Esophagus muscularis mucosa (tissue), 4 donors: ENCODE data around the gene BORCS5. TPM values are rescaled to one million over a fixed set of nuclear protein-coding genes. Genes with fewer than 3 reads are reported as not detected.

Experiments
- DNase-seq: peaks from one replicate; pipeline ENCODE4 v3.0.0-alpha.2; 2017; ENCODE audit errors: extremely low spot score
- H3K27ac ChIP-seq, 4 donors: fragments of 200-600 bp; sonication (generic); replicated peaks in 1 of 4; 1 replicate in 3 of 4; 2 replicates in 1 of 4; pipeline ENCODE4 v1.5.1; 2016 to 2019; ENCODE audit warnings: mild to moderate bottlenecking in 1 of 4
- H3K27me3 ChIP-seq, 4 donors: fragments of 200-600 bp; sonication (generic); one replicate each; pipeline versions ENCODE4 v1.5.1 to v1.6.0; 2016 to 2019
- H3K36me3 ChIP-seq, 4 donors: fragments of 200-600 bp; sonication (generic); one replicate each; pipeline ENCODE4 v1.5.1; 2016 to 2019
- H3K4me1 ChIP-seq, 4 donors: fragments of 200-600 bp; sonication (generic); one replicate each; pipeline ENCODE4 v1.5.1; 2016 to 2019
- H3K4me3 ChIP-seq, 4 donors: fragments of 200-600 bp; sonication (generic); 1 replicate in 2 of 4; 2 replicates in 2 of 4; pipeline ENCODE4 v1.5.1; 2016 to 2019; ENCODE audit warnings: mild to moderate bottlenecking in 4 of 4, moderate library complexity in 1 of 4
- H3K9me3 ChIP-seq, 4 donors: fragments of 200-600 bp; sonication (generic); 1 replicate in 3 of 4; 2 replicates in 1 of 4; pipeline ENCODE4 v1.5.1; 2016 to 2019
- EP300 ChIP-seq: sonication (generic); formaldehyde crosslinking; IDR thresholded peaks from one replicate; pipeline ENCODE4 v1.6.1; 2017; ENCODE audit warnings: antibody characterized with exemption
- POLR2A ChIP-seq: fragments of 450-650 bp; IDR thresholded peaks from one replicate; pipeline ENCODE4 v1.6.1; 2017; ENCODE audit warnings: antibody characterized with exemption, moderate library complexity, mild to moderate bottlenecking, low read depth
- POLR2AphosphoS5 ChIP-seq, 2 donors: sonication (generic); formaldehyde crosslinking; IDR thresholded peaks; one replicate each; pipeline ENCODE4 v1.6.1; 2017; ENCODE audit warnings: antibody characterized with exemption in 2 of 2
- WGBS: methylation state at CpG from one replicate; pipeline ENCODE4 v1.1.5; 2018; 5-methylcytosine and 5-hydroxymethylcytosine counted together
- intact Hi-C: fragments of 100-400 bp; cut with DNase I; formaldehyde crosslinking; loops from one replicate; pipeline ENCODE4 v1.15.1; 2023
- total RNA-seq, 4 donors: library from RNA; depleted of rRNA; stranded (reverse); fragments of >200 nt; gene quantifications; one replicate each; pipeline versions ENCODE4 v1.1.0 to v1.2.1, GENCODE V29; 2016
- TF ChIP-seq, protein P1 (sequence below), 3 experiments: fragments of 200-600 bp in 2 of 3; fragments of 450-650 bp in 1 of 3; sonication (generic) in 2 of 3; IDR thresholded peaks; one replicate each; pipeline ENCODE4 v1.5.1; 2017 to 2019; ENCODE audit warnings: antibody characterized with exemption in 3 of 3, mild to moderate bottlenecking in 2 of 3, moderate library complexity in 1 of 3

BORCS5 gene
- total RNA-seq, 4 donors from 2014 or later, result 16.5 to 25.0 (median 19.0) TPM

DNA sequence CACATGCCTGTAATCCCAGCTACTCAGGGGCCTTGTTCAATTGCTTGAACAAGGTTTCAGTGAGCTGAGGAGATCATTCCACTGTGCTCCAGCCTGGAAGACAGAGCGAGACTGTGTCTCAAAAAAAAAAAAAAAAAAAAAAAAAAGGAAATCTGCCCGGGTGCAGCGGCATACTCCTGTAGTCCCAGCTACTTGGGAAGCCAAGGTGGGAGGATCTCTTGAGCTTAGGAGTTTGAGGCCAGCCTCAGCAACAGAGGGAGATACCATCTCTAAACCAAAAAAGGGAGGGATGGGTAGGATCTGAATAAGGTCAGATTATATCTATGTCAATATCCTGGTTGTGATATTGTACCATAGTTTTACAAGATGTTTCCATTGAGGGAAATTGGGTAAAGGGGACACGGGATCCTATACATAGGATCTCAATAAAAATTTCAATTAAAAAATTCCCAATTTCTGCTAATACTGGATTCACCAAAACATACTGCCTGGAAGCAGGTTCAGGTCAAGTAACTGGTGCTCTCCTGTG is 76.4 kb downstream of the BORCS5 start:
- Histone ChIP-seq H3K36me3 (peaks cover 0 to 9% (median 3%) of the 10 kb centered on the region in 4 donors), H3K9me3 (no peaks in the 10 kb centered on the region), H3K4me1 (peaks cover 0 to 44% (median 41%) of the 10 kb centered on the region in 4 donors), H3K27ac (no peak overlapping the region), H3K4me3 (no peak overlapping the region), H3K27me3 (no peaks in the 10 kb centered on the region)
- WGBS, result 81% methylated on average over 4 of the region's 4 CpGs
- intact Hi-C loops, result no loop called here
- no peak for DNase-seq
- TF ChIP-seq, protein P1, sequence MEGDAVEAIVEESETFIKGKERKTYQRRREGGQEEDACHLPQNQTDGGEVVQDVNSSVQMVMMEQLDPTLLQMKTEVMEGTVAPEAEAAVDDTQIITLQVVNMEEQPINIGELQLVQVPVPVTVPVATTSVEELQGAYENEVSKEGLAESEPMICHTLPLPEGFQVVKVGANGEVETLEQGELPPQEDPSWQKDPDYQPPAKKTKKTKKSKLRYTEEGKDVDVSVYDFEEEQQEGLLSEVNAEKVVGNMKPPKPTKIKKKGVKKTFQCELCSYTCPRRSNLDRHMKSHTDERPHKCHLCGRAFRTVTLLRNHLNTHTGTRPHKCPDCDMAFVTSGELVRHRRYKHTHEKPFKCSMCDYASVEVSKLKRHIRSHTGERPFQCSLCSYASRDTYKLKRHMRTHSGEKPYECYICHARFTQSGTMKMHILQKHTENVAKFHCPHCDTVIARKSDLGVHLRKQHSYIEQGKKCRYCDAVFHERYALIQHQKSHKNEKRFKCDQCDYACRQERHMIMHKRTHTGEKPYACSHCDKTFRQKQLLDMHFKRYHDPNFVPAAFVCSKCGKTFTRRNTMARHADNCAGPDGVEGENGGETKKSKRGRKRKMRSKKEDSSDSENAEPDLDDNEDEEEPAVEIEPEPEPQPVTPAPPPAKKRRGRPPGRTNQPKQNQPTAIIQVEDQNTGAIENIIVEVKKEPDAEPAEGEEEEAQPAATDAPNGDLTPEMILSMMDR (IDR thresholded peaks at IDR 0.05), result no peak
- no peak for TF ChIP-seq POLR2AphosphoS5 (IDR thresholded peaks at IDR 0.05)
- TF ChIP-seq POLR2A, result no peak
- no peak for TF ChIP-seq EP300

DNA sequence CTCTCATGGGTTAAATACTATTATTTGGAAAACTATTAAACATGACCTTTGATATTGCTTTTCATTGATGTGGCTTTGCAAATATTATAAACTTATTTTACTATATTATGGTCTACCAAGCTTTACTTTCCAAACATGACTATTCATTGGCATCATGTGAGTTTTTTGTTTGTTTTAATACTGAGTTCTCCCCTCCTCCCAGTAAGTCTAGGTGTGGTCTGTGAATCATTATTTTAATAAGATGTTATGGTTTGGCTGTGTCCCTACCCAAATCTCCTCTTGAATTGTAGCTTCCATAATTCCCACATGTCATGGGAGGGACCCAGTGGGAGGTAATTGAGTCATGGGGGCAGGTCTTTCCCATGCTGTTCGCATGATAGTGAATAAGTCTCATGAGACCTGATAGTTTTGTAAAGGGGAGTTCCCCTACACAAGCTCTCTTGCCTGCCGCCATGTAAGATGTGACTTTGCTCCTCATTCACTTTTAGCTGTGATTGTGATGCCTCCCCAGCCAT is 80.0 kb downstream of the BORCS5 start:
- Histone ChIP-seq H3K27me3 (no peaks in the 10 kb centered on the region), H3K4me1 (peaks cover 5 to 39% (median 38%) of the 10 kb centered on the region in 4 donors), H3K9me3 (no peaks in the 10 kb centered on the region), H3K27ac (no peak overlapping the region), H3K36me3 (peaks cover 0 to 9% (median 3%) of the 10 kb centered on the region in 4 donors), H3K4me3 (no peak overlapping the region)
- TF ChIP-seq POLR2A, result no peak
- no peak for TF ChIP-seq EP300
- TF ChIP-seq POLR2AphosphoS5 (IDR thresholded peaks at IDR 0.05), result no peak
- TF ChIP-seq, protein P1 (IDR thresholded peaks at IDR 0.05), result no peak
- no peak for DNase-seq
- 96% methylated on average over 2 of the region's 2 CpGs for WGBS
- intact Hi-C loops, result no loop called here

DNA sequence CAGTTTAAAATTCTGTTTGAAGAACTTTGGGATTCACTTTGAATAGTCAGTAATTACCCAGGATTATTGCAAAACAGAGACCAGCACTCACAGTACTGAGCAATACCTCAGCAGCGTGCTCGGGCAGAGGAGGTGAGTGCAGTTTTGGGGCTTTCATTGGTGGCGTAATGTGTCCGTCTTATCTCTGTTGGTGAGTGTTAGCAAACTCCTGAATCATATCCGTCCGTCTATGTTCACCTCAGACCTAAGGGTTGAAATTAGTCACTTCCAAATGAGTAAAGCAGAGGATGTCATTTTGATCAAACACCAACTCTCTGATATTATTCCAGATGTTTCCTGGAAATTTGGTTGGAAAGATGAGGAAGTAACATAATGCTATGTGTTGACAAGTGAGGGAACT is 82.8 kb downstream of the BORCS5 start:
- peaks cover 29 to 37% (median 32%) of the 10 kb centered on the region in 4 donors for H3K4me1 ChIP-seq
- 63% methylated on average over 6 of the region's 6 CpGs for WGBS
- TF ChIP-seq POLR2AphosphoS5 (IDR thresholded peaks at IDR 0.05) (no peak), POLR2A (no peak), EP300 (no peak)
- TF ChIP-seq, protein P1 (IDR thresholded peaks at IDR 0.05), result no peak
- no peaks in the 10 kb centered on the region for H3K27me3 ChIP-seq
- no peaks in the 10 kb centered on the region for H3K9me3 ChIP-seq
- H3K4me3 ChIP-seq, result no peak overlapping the region
- no peak for DNase-seq
- intact Hi-C loops, result no loop called here
- peaks cover 0 to 9% (median 3%) of the 10 kb centered on the region in 4 donors for H3K36me3 ChIP-seq
- no peak overlapping the region for H3K27ac ChIP-seq

DNA sequence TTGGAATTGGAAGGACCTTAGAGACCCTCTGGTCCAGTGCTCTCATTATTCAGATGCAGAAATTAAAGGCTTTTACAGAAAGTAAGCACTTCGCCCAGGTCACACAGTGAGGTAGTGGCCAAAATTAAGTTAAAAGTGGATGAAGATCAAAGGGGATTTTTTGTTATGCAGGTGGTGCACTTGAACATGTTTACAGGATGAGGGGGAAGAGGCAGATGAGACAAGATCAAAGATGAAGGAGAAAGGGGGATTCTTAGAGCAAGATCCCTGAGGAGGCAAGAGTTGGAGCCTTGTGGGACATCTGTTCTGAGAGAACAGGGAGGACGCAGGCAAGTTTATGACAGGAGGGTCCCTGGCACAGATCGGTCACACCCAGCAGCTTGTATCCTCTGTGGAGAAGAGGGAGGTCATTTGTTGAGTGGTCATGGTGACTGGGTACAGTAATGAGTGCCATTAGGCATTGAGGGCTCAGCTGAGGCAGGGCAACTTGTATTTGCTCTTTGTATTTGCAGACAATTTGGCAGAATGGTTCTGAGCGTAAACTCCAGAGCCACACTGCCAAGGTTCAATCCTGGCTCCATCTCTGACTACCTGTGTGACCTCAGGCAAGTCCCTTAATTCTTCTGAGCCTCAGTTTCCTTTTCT is 84.0 kb downstream of the BORCS5 start:
- intact Hi-C loops, result no loop called here
- peak overlapping the region in 1 of 4 donors; percentile 64 for H3K27ac ChIP-seq
- WGBS, result 96% methylated on average over 4 of the region's 4 CpGs

More for the DNA sequence above, 84.0 kb downstream of the BORCS5 start:
- H3K9me3 ChIP-seq, result no peaks in the 10 kb centered on the region
- H3K4me3 ChIP-seq, result no peak overlapping the region
- peaks cover 0 to 7% (median 2%) of the 10 kb centered on the region in 4 donors for H3K36me3 ChIP-seq
- DNase-seq, result no peak
- H3K27me3 ChIP-seq, result no peaks in the 10 kb centered on the region
- peaks cover 19 to 29% (median 28%) of the 10 kb centered on the region in 4 donors for H3K4me1 ChIP-seq
- TF ChIP-seq POLR2AphosphoS5 (IDR thresholded peaks at IDR 0.05), result no peak
- TF ChIP-seq, protein P1 (IDR thresholded peaks at IDR 0.05), result no peak
- TF ChIP-seq POLR2A, result no peak
- no peak for TF ChIP-seq EP300
